Stimulated activated naive CD8-positive, alpha-beta T cell treated with anti-CD3 and anti-CD28 coated beads, Interleukin-15, amount 100 ng/mL, for 72 hours (primary cell): Measurements from ENCODE around the gene IFNGR1.
A peak's percentile ranks its signal among the peaks of the same experiment; 100 is the strongest.
"Not testable (repeated sequence)": the region's sequence is repeated elsewhere in the genome, so short reads cannot be mapped to it uniquely, and the experiment has no call there.

Experiments
- ATAC-seq: fragments of 150-1000 bp; cut with Tn5 transposase; 2 replicates; pipeline ENCODE4 v1.10.0; 2021; ENCODE audit warnings: mild to moderate bottlenecking, moderate library complexity
- DNase-seq, 2 donors: peaks; one replicate each; pipeline ENCODE4 v3.0.0; 2021 to 2022
- H3K27ac Mint-ChIP-seq, 2 donors: one replicate each; pipeline ENCODE4 v1.8.0; 2022; ENCODE audit warnings: mild to moderate bottlenecking in 2 of 2, mixed read lengths in 2 of 2, moderate library complexity in 2 of 2
- H3K27me3 Mint-ChIP-seq: one replicate; pipeline ENCODE4 v1.8.0; 2022; ENCODE audit warnings: mixed read lengths
- H3K4me1 Mint-ChIP-seq: one replicate; pipeline ENCODE4 v1.8.0; 2022; ENCODE audit warnings: mild to moderate bottlenecking, mixed read lengths
- H3K4me3 Mint-ChIP-seq, 2 donors: one replicate each; pipeline ENCODE4 v1.8.0; 2022; ENCODE audit warnings: mild to moderate bottlenecking in 2 of 2, mixed read lengths in 2 of 2, moderate library complexity in 1 of 2
- H3K9me3 Mint-ChIP-seq, 2 donors: one replicate each; pipeline ENCODE4 v1.8.0; 2022; ENCODE audit warnings: mixed read lengths in 2 of 2

The IFNGR1 gene

DNA sequence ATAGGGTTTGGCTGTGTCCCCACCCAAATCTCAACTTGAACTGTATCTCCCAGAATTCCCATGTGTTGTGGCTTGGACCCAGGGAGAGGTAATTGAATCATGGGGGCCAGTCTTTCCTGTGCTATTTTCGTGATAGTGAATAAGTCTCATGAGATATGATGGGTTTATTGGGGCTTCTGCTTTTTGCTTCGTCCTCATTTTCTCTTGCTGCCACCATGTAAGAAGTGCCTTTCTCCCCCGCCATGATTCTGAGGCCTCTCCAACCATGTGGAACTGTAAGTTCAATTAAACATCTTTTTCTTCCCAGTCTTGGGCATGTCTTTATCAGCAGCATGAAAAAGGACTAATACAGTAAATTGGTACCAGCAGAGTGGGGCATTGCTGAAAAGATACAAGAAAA is 11.7 kb downstream of the IFNGR1 start:
- Mint-ChIP-seq H3K4me1 (peaks cover 21% of the 10 kb centered on the region), H3K9me3 (peaks cover 14 to 27% of the 10 kb centered on the region in 2 donors)
- not testable (repeated sequence) for H3K27ac Mint-ChIP-seq, H3K4me3 Mint-ChIP-seq, DNase-seq, ATAC-seq, H3K27me3 Mint-ChIP-seq

DNA sequence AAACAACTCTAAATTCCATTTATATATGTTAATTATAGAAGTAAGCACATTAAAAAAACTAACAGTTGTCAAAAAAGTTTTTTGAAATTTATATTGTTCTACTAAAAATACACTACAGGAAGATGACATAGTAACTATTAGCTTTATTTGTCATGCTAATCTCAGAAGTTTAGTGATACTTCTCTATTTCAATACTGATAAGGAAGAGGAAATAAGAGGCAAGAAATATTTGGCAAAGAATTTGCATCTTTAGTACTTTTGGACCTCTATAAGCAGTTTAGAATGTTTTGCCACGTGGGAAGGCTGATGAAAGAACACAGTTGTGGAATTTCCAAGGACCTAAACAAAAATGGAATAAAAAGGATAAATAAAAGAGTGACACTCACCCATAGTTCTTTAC is 12.6 kb downstream of the IFNGR1 start:
- H3K27ac Mint-ChIP-seq = peak overlapping the region in 1 of 2 donors; percentile 64
- no peak overlapping the region for H3K4me3 Mint-ChIP-seq
- no peaks in the 10 kb centered on the region for H3K27me3 Mint-ChIP-seq
- DNase-seq (no peak), ATAC-seq (no peak)
- H3K9me3 Mint-ChIP-seq = peaks cover 14 to 27% of the 10 kb centered on the region in 2 donors
- peaks cover 12% of the 10 kb centered on the region for H3K4me1 Mint-ChIP-seq

GRCh38 chr6:137203256-137203655 is 15.9 kb downstream of the IFNGR1 start:
- Mint-ChIP-seq H3K4me1 (no peaks in the 10 kb centered on the region), H3K4me3 (no peak overlapping the region), H3K27ac (no peak overlapping the region), H3K27me3 (no peaks in the 10 kb centered on the region), H3K9me3 (peaks cover 5 to 10% of the 10 kb centered on the region in 2 donors)
- DNase-seq (no peak), ATAC-seq (no peak)

DNA sequence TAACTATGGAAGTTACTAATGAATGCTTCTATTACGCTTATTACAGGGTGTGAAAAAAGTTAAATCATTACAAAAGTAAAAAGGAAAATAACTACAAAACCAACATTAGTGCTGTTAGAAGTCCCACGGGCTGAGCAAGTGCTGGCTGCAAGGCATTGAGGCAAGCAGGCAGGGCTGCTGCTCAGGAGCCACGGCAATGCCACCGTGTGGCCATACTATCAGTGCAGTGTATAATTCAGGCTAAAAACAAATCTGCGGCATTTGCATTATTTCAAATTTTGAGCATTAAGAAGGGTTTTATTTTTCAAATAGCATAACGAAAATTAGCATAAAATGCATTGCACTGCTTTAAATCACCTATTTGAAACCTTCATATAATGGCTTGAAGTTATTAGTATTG is 17.1 kb downstream of the IFNGR1 start:
- no peak for DNase-seq
- Mint-ChIP-seq H3K4me3 (no peak overlapping the region), H3K9me3 (no peaks in the 10 kb centered on the region), H3K4me1 (no peaks in the 10 kb centered on the region), H3K27me3 (no peaks in the 10 kb centered on the region), H3K27ac (no peak overlapping the region)
- no peak for ATAC-seq

- Mint-ChIP-seq H3K4me3 (no peak overlapping the region), H3K4me1 (no peaks in the 10 kb centered on the region), H3K9me3 (no peaks in the 10 kb centered on the region), H3K27ac (no peak overlapping the region), H3K27me3 (no peaks in the 10 kb centered on the region)
- DNase-seq = no peak
- ATAC-seq = no peak
Observed at GRCh38 chr6:137201006-137201405, 18.2 kb downstream of the IFNGR1 start.

DNA sequence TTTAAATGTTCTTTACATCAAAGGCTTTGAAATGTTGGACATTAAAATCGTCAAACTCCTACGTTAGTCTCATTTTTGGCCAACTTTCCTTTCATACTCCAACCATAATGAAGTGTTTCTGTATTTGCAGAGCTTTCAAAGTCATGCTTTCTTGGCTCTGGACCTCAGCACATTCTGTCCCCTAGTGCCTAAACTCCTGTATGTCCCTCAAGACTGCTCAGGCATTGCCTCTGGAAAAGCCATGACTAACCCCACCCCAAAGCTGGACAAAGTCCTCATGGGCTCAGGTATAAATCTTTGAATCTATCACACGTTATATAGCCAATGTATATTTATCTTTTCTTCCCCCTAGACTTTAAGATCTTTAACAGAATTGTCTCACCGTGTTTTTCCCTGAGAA is 18.9 kb downstream of the IFNGR1 start:
- Mint-ChIP-seq H3K27me3 (no peaks in the 10 kb centered on the region), H3K9me3 (no peaks in the 10 kb centered on the region), H3K4me1 (no peaks in the 10 kb centered on the region), H3K27ac (no peak overlapping the region), H3K4me3 (no peak overlapping the region)
- ATAC-seq = no peak
- no peak for DNase-seq

- no peak for ATAC-seq
Observed at GRCh38 chr6:137197684-137198645, 21.2 kb downstream of the IFNGR1 start.

DNA sequence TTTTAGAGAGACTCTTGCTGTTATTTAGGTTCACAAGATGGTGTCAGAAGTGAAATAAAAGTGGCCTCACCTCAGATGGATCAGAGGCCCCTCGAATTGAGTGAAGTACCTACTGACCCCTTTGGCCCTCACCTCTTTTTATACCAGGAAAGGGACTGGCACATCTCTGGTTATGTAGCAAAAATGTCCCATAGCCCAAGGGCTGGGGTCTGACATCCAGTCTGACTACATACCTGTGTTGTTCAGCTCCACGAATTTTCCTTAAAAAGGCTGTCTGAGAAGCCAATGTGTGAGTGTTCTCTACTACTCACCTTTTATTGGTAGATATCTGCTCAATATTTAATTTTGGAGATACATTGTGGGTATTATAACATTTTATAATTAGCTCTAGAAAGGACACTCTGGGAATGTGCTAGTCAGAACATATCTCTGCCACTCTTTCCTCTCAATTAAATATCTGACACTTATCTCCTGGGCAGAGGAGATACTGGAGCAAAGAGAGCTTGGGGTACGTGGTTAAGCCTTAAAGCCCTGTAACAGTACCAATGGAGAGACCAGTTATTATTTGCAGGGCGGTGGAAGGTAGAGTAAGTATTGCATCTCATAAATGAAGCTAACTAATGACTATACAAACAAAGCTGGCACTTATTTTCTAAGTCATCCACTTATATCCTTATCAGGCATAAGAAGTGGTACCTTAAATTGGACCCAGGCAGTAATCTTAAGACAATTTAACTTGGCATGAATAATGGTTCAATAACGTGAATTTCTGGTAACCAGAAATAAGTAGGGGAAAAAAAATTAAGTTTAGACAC is 25.7 kb downstream of the IFNGR1 start:
- no peak for ATAC-seq
- no peak for DNase-seq
- H3K27me3 Mint-ChIP-seq = no peaks in the 10 kb centered on the region
- H3K4me1 Mint-ChIP-seq = no peaks in the 10 kb centered on the region
- no peak overlapping the region for H3K4me3 Mint-ChIP-seq
- peak overlapping the region in 1 of 2 donors; percentile 24 for H3K27ac Mint-ChIP-seq
- peaks cover 6 to 7% of the 10 kb centered on the region in 2 donors for H3K9me3 Mint-ChIP-seq

More at GRCh38 chr6:137197684-137198645, 21.2 kb downstream of the IFNGR1 start:
- Mint-ChIP-seq H3K27me3 (no peaks in the 10 kb centered on the region), H3K9me3 (no peaks in the 10 kb centered on the region), H3K27ac (peak overlapping the region; percentile 10 to 74), H3K4me1 (no peaks in the 10 kb centered on the region), H3K4me3 (no peak overlapping the region)
- DNase-seq = no peak

DNA sequence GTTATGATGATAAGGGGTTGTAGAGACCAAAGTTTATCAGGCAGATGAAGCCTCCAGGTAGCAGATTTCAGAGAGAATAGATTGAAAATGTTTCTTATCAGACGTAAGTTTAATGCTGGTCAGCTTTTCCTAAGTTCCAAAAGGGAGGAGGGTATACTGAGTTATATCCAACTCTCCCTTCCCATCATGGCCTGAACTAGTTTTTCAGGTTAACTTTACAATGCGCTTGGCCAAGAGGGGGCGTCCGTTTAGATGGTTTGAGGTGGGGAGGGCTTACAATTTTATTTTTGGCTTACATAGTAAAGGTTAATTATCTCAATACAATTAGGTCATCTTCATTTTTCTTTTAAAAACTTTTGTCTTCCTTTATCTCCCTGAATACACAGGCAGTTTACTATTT is 26.4 kb downstream of the IFNGR1 start:
- Mint-ChIP-seq H3K4me1 (no peaks in the 10 kb centered on the region), H3K27me3 (no peaks in the 10 kb centered on the region), H3K27ac (no peak overlapping the region), H3K4me3 (no peak overlapping the region), H3K9me3 (peaks cover 6 to 7% of the 10 kb centered on the region in 2 donors)
- ATAC-seq (no peak), DNase-seq (no peak)

DNA sequence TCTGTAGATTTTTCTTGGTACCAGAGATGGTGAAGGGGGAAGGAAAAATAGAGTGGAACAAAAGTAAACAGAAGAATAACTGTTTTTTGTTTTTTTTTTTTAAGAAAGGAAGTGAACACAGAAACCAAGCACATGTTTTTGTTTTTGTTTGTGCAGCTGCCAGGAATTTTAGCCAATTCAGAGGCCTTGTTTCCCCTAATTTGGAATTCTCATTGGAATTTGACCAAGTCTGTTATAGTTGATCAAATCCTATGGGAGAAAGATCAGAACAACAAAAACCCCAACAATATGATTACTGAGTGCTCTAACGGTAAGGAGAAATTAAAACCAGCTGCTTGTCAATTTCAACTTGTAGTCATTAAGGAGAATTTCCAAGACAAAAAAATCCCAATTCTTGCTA is 27.5 kb downstream of the IFNGR1 start:
- ATAC-seq (no peak), DNase-seq (no peak)
- no peaks in the 10 kb centered on the region for H3K27me3 Mint-ChIP-seq
- H3K4me1 Mint-ChIP-seq = no peaks in the 10 kb centered on the region
- peaks cover 8 to 10% of the 10 kb centered on the region in 2 donors for H3K9me3 Mint-ChIP-seq
- H3K27ac Mint-ChIP-seq = no peak overlapping the region
- no peak overlapping the region for H3K4me3 Mint-ChIP-seq

- H3K4me1 Mint-ChIP-seq = no peaks in the 10 kb centered on the region
- H3K27me3 Mint-ChIP-seq = no peaks in the 10 kb centered on the region
- no peak overlapping the region for H3K27ac Mint-ChIP-seq
- H3K4me3 Mint-ChIP-seq = no peak overlapping the region
- no peak for ATAC-seq
- peaks cover 11 to 14% of the 10 kb centered on the region in 2 donors for H3K9me3 Mint-ChIP-seq
- no peak for DNase-seq
Observed at GRCh38 chr6:137191236-137191635, 27.9 kb downstream of the IFNGR1 start.

DNA sequence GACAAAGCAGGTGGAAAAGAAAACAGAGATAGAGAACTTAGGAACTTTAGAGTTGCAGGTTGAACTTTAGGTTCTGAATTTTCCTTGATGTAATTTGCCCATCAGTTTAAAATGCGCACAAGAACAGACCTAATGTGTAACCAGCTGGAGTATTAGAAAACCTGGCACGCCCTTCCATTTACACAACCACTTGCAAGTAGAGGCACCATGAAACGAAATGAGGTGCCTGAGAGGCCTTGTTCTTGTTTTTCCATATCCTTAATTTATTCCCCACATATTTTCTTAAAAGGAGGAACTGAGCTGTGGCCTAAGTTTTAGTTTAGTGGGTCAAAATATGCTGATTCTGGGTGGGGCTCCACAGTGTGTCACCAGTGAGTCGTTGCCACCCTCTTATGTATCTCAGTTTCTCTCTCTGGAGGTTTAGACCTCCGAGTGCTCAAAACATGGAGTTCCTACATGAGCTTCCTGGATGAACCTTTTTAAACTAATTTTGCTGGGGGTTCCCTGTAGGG is 28.5 kb downstream of the IFNGR1 start:
- H3K4me3 Mint-ChIP-seq = no peak overlapping the region
- no peak overlapping the region for H3K27ac Mint-ChIP-seq
- peaks cover 17 to 18% of the 10 kb centered on the region in 2 donors for H3K9me3 Mint-ChIP-seq
- ATAC-seq (no peak), DNase-seq (no peak)
- H3K4me1 Mint-ChIP-seq = no peaks in the 10 kb centered on the region
- no peaks in the 10 kb centered on the region for H3K27me3 Mint-ChIP-seq

DNA sequence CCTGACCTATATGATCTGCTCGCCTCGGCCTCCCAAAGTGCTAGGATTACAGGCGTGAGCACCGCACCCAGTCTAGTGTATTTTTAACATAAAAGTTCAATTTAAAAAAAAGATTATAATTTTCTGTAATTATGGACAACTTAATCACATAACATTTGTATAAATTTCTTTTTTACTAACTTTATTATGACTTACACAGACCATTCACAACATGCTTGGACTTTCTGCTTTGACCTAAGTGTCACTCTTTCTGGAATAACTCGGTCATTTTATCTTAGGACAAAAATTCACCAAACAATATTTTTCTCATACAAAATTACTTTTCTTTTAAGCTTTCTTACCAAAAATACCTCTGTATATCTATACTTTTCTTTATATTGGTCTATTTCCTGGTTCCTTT is 30.3 kb downstream of the IFNGR1 start:
- no peaks in the 10 kb centered on the region for H3K27me3 Mint-ChIP-seq
- ATAC-seq = no peak
- H3K27ac Mint-ChIP-seq = no peak overlapping the region
- no peak for DNase-seq
- no peaks in the 10 kb centered on the region for H3K4me1 Mint-ChIP-seq
- no peak overlapping the region for H3K4me3 Mint-ChIP-seq
- peaks cover 28 to 34% of the 10 kb centered on the region in 2 donors for H3K9me3 Mint-ChIP-seq

- no peak for ATAC-seq
- H3K4me3 Mint-ChIP-seq = no peak overlapping the region
- H3K27ac Mint-ChIP-seq = no peak overlapping the region
- H3K27me3 Mint-ChIP-seq = no peaks in the 10 kb centered on the region
- DNase-seq = no peak
- peaks cover 45 to 50% of the 10 kb centered on the region in 2 donors for H3K9me3 Mint-ChIP-seq
- H3K4me1 Mint-ChIP-seq = no peaks in the 10 kb centered on the region
Observed at GRCh38 chr6:137185290-137185689, 33.9 kb downstream of the IFNGR1 start.

- H3K9me3 Mint-ChIP-seq = peaks cover 44 to 50% of the 10 kb centered on the region in 2 donors
- H3K4me1 Mint-ChIP-seq = no peaks in the 10 kb centered on the region
- H3K27me3 Mint-ChIP-seq = no peaks in the 10 kb centered on the region
- ATAC-seq (no peak), DNase-seq (no peak)
- H3K4me3 Mint-ChIP-seq = no peak overlapping the region
- no peak overlapping the region for H3K27ac Mint-ChIP-seq
Observed at GRCh38 chr6:137182654-137183073, 36.5 kb downstream of the IFNGR1 start.
